ENCODE measurements around the gene SIX1.

Gene SIX1

GRCh38 chr14:60616461-60616959 is 32.8 kb downstream of the SIX1 start:
- TF ChIP-seq POLR2A (IDR thresholded peaks at IDR 0.05; ENCODE audit: low read depth, low read length) (no peak), POLR2AphosphoS5 (IDR thresholded peaks at IDR 0.05; ENCODE audit: low read depth, low read length) (no peak), TAF1 (IDR thresholded peaks at IDR 0.05; ENCODE audit: borderline replicate concordance, low read depth, low read length) (no peak)
- DNase-seq (ENCODE audit: insufficient read length), result no peak
- no peak for FAIRE-seq

- DNase-seq (ENCODE audit: insufficient read length), result no peak
Observed at GRCh38 chr14:60602291-60602690, 47.0 kb downstream of the SIX1 start.

GRCh38 chr14:60599727-60600126 is 49.5 kb downstream of the SIX1 start:
- TF ChIP-seq POLR2AphosphoS5 (IDR thresholded peaks at IDR 0.05; ENCODE audit: low read depth, low read length), result no peak
- no peak for TF ChIP-seq TAF1 (IDR thresholded peaks at IDR 0.05; ENCODE audit: borderline replicate concordance, low read depth, low read length)
- no peak for TF ChIP-seq POLR2A (IDR thresholded peaks at IDR 0.05; ENCODE audit: low read depth, low read length)
- FAIRE-seq (no peak), DNase-seq (ENCODE audit: insufficient read length) (no peak)

More at GRCh38 chr14:60602291-60602690, 47.0 kb downstream of the SIX1 start:
- TF ChIP-seq TAF1 (IDR thresholded peaks at IDR 0.05; ENCODE audit: borderline replicate concordance, low read depth, low read length), result no peak
- FAIRE-seq, result no peak

GRCh38 chr14:60596139-60596538 is 53.1 kb downstream of the SIX1 start:
- DNase-seq (ENCODE audit: insufficient read length) (no peak), FAIRE-seq (no peak)
- TF ChIP-seq POLR2AphosphoS5 (IDR thresholded peaks at IDR 0.05; ENCODE audit: low read depth, low read length) (no peak), TAF1 (IDR thresholded peaks at IDR 0.05; ENCODE audit: borderline replicate concordance, low read depth, low read length) (no peak), POLR2A (IDR thresholded peaks at IDR 0.05; ENCODE audit: low read depth, low read length) (no peak)

DNA sequence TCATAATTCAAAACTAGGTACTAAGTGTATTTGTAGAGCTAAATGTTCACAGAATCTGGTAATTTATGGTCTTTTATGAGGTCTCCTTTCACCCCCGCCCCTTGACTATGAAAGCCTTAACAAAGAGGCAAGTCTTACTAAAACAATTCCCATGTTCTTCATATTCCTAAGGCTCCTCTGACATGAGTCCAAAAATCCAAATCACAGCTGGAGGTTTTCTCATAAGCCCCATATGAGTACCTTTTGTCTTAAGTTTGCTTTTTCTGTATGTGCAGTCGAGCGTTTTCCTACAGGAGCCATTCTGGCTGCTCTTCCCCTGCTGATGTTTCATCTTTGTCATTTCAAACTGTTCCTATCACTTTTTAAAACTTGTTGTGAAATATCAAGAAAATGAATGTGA is 55.2 kb downstream of the SIX1 start:
- no peak for DNase-seq (ENCODE audit: insufficient read length)
- TF ChIP-seq POLR2A (IDR thresholded peaks at IDR 0.05; ENCODE audit: low read depth, low read length) (no peak), TAF1 (IDR thresholded peaks at IDR 0.05; ENCODE audit: borderline replicate concordance, low read depth, low read length) (no peak), POLR2AphosphoS5 (IDR thresholded peaks at IDR 0.05; ENCODE audit: low read depth, low read length) (no peak)
- no peak for FAIRE-seq

Data from GM12892 (cell line).